H1 (cell line): ENCODE results near the gene SEMA6A. TPM values are rescaled to one million over a fixed set of nuclear protein-coding genes. Genes with fewer than 3 reads are reported as not detected.

Experiments used
- CTCF ChIA-PET: fragments of 300-600 bp; sonication (Branson Sonifier 250); formaldehyde crosslinking; loops from one replicate; lab custom pipeline; 2021; ENCODE audit not compliant: partially characterized antibody; lab: Charles Lee
- POLR2A ChIA-PET: fragments of 300-600 bp; sonication (Branson Sonifier 250); formaldehyde crosslinking; loops from one replicate; lab custom pipeline; 2021; ENCODE audit warnings: inconsistent platforms; ENCODE audit not compliant: partially characterized antibody; lab: Charles Lee
- DNase-seq, 2 experiments: peaks; one replicate each; pipeline versions ENCODE4 v3.0.0 to v3.0.0-alpha.2; 2010 to 2022; ENCODE audit warnings: low spot score in 2 of 2, low read depth in 1 of 2, mixed read lengths in 1 of 2
- FAIRE-seq: peaks from 2 replicates; lab custom pipeline; 2011; peaks lifted over from hg19 to GRCh38; lab: Jason Lieb, UNC
- H2AFZ ChIP-seq: 2 replicates; pipeline ENCODE4 v1.8.1; 2012; ENCODE audit warnings: low read length, inconsistent platforms
- H2AK5ac ChIP-seq: 2 replicates; pipeline ENCODE4 v1.6.1; 2013; ENCODE audit warnings: low read depth, low read length
- H2BK120ac ChIP-seq: replicated peaks from 2 replicates; pipeline ENCODE3; 2013; ENCODE audit warnings: low read depth, low read length, inconsistent platforms
- H2BK12ac ChIP-seq: 2 replicates; pipeline ENCODE4 v1.6.1; 2013; ENCODE audit warnings: low read depth, low read length
- H2BK15ac ChIP-seq: 2 replicates; pipeline ENCODE4 v1.6.1; 2013; ENCODE audit warnings: low read length
- H2BK20ac ChIP-seq: 2 replicates; pipeline ENCODE4 v1.6.1; 2013; ENCODE audit warnings: low read length
- H2BK5ac ChIP-seq: 2 replicates; pipeline ENCODE4 v1.6.1; 2013; ENCODE audit warnings: low read depth, low read length
- H3K14ac ChIP-seq: 2 replicates; pipeline ENCODE4 v1.6.1; 2013; ENCODE audit warnings: inconsistent platforms; ENCODE audit not compliant: insufficient read length
- H3K18ac ChIP-seq: 2 replicates; pipeline ENCODE4 v1.6.1; 2013; ENCODE audit warnings: low read length; ENCODE audit errors: extremely low read depth
- H3K23ac ChIP-seq: 2 replicates; pipeline ENCODE4 v1.6.1; 2013; ENCODE audit warnings: inconsistent platforms; ENCODE audit not compliant: insufficient read length
- H3K23me2 ChIP-seq: 2 replicates; pipeline ENCODE4 v1.6.1; 2013; ENCODE audit warnings: low read depth, low read length
- H3K27ac ChIP-seq: 2 replicates; pipeline ENCODE4 v1.6.1; 2011; ENCODE audit warnings: low read depth, low read length, inconsistent platforms
- H3K27me3 ChIP-seq, 4 experiments: replicated peaks in 1 of 4; 1 replicate in 1 of 4; 2 replicates in 3 of 4; pipeline versions ENCODE4 v1.6.1 to v1.8.1; 2011 to 2013; ENCODE audit warnings: low read length in 3 of 4, mild to moderate bottlenecking in 3 of 4, inconsistent platforms in 2 of 4, mixed read lengths in 2 of 4, moderate library complexity in 1 of 4; ENCODE audit not compliant: control insufficient read depth in 3 of 4, insufficient read depth in 3 of 4; ENCODE audit errors: extremely low read depth in 1 of 4
- H3K36me3 ChIP-seq, 4 experiments: 2 replicates each; pipeline versions ENCODE4 v1.6.1 to v1.8.1; 2011 to 2013; ENCODE audit warnings: mild to moderate bottlenecking in 4 of 4, low read length in 3 of 4, moderate library complexity in 2 of 4, control low read depth in 1 of 4, inconsistent platforms in 1 of 4; ENCODE audit not compliant: insufficient read depth in 4 of 4, control insufficient read depth in 2 of 4
- H3K4ac ChIP-seq: replicated peaks from 2 replicates; pipeline ENCODE3; 2013; ENCODE audit warnings: low read length, low read depth, mixed read lengths, inconsistent platforms; ENCODE audit not compliant: insufficient read length
- H3K4me1 ChIP-seq, 4 experiments: replicated peaks in 1 of 4; 1 replicate in 1 of 4; 2 replicates in 3 of 4; pipeline versions ENCODE4 v1.6.1 to v1.8.1; 2011 to 2013; ENCODE audit warnings: low read length in 3 of 4, inconsistent platforms in 2 of 4, mixed read lengths in 1 of 4; ENCODE audit not compliant: insufficient read depth in 4 of 4, control insufficient read depth in 3 of 4
- H3K4me2 ChIP-seq, 2 experiments: 2 replicates each; pipeline versions ENCODE4 v1.6.1 to v1.8.1; 2011 to 2013; ENCODE audit warnings: low read depth in 2 of 2, low read length in 2 of 2, control low read depth in 1 of 2, inconsistent platforms in 1 of 2, mild to moderate bottlenecking in 1 of 2; ENCODE audit not compliant: insufficient read depth in 1 of 2
- H3K4me3 ChIP-seq, 4 experiments: fragments of 200-600, 300-600 bp in 1 of 4; sonication (generic), shearing (Covaris generic), sonication (Bioruptor Twin) in 1 of 4; 2 replicates each; pipeline versions ENCODE4 v1.5.1 to v1.8.1; 2011 to 2016; ENCODE audit warnings: low read length in 4 of 4, low read depth in 3 of 4, control low read depth in 2 of 4, inconsistent platforms in 2 of 4, mild to moderate bottlenecking in 2 of 4, mixed read lengths in 1 of 4, moderate library complexity in 1 of 4; ENCODE audit not compliant: insufficient read depth in 2 of 4; ENCODE audit errors: extremely low read depth in 1 of 4
- H3K56ac ChIP-seq: replicated peaks from 2 replicates; pipeline ENCODE3; 2013; ENCODE audit warnings: low read depth, mild to moderate bottlenecking, mixed read lengths, low read length, inconsistent platforms; ENCODE audit not compliant: insufficient read length
- H3K79me1 ChIP-seq: 2 replicates; pipeline ENCODE4 v1.6.1; 2013; ENCODE audit warnings: low read depth, low read length, control low read depth
- H3K79me2 ChIP-seq, 2 experiments: 2 replicates each; pipeline versions ENCODE4 v1.6.1 to v1.8.1; 2012 to 2013; ENCODE audit warnings: low read length in 2 of 2, mild to moderate bottlenecking in 2 of 2, inconsistent platforms in 1 of 2; ENCODE audit not compliant: insufficient read depth in 2 of 2, control insufficient read depth in 1 of 2
- H3K9ac ChIP-seq, 4 experiments: replicated peaks in 1 of 4; 1 replicate in 1 of 4; 2 replicates in 3 of 4; pipeline versions ENCODE4 v1.6.1 to v1.8.1; 2011 to 2013; ENCODE audit warnings: low read depth in 3 of 4, low read length in 3 of 4, control low read depth in 2 of 4, mild to moderate bottlenecking in 2 of 4, moderate library complexity in 2 of 4, inconsistent platforms in 1 of 4; ENCODE audit errors: extremely low read depth in 1 of 4
- H3K9me3 ChIP-seq, 2 experiments: 2 replicates each; pipeline versions ENCODE4 v1.6.1 to v1.8.1; 2012 to 2013; ENCODE audit warnings: mild to moderate bottlenecking in 2 of 2, moderate library complexity in 2 of 2, control low read depth in 1 of 2, inconsistent platforms in 1 of 2, low read depth in 1 of 2, low read length in 1 of 2, mixed read lengths in 1 of 2; ENCODE audit not compliant: insufficient read depth in 2 of 2
- H4K20me1 ChIP-seq, 2 experiments: replicated peaks in 1 of 2; 2 replicates each; pipeline versions ENCODE3 to v1.8.1; 2011 to 2013; ENCODE audit warnings: inconsistent platforms in 2 of 2, low read length in 2 of 2, mild to moderate bottlenecking in 1 of 2; ENCODE audit not compliant: insufficient read depth in 2 of 2, control insufficient read depth in 1 of 2
- H4K5ac ChIP-seq: 2 replicates; pipeline ENCODE4 v1.6.1; 2013; ENCODE audit warnings: low read length, low read depth, mixed read lengths, inconsistent platforms; ENCODE audit not compliant: insufficient read length
- H4K8ac ChIP-seq: 2 replicates; pipeline ENCODE4 v1.8.0; 2013; ENCODE audit warnings: mild to moderate bottlenecking, moderate library complexity, low read length, inconsistent platforms; ENCODE audit not compliant: insufficient read depth; ENCODE audit errors: extremely low read depth
- H4K91ac ChIP-seq: replicated peaks from 2 replicates; pipeline ENCODE3; 2013; ENCODE audit warnings: low read length, mixed read lengths, inconsistent platforms; ENCODE audit not compliant: insufficient read length
- SIX5 ChIP-seq: IDR thresholded peaks from 2 replicates; pipeline ENCODE4 v1.6.1; 2011; ENCODE audit warnings: mild to moderate bottlenecking, low read depth, low read length
- SUZ12 ChIP-seq: fragments of 200-600 bp; sonication (generic); IDR thresholded peaks from 2 replicates; pipeline ENCODE4 v1.6.1; 2012; ENCODE audit warnings: mild to moderate bottlenecking, inconsistent platforms, low read length, moderate library complexity, mixed read lengths
- TCF12 ChIP-seq: IDR thresholded peaks from 2 replicates; pipeline ENCODE4 v1.6.1; 2011; ENCODE audit warnings: low read depth, mild to moderate bottlenecking, low read length
- USF2 ChIP-seq: IDR thresholded peaks from 2 replicates; pipeline ENCODE4 v1.6.1; 2011; ENCODE audit warnings: low read length, improper control_type of control experiment
- ZNF274 ChIP-seq: IDR thresholded peaks from 2 replicates; pipeline ENCODE4 v1.7.0; 2012; ENCODE audit warnings: low read length, borderline replicate concordance; ENCODE audit errors: extremely low read depth
- WGBS, 2 experiments: shearing (Covaris generic) in 1 of 2; methylation state at CpG; one replicate each; pipeline versions ENCODE4 v1.1.6 to v1.1.7; 2013 to 2015; ENCODE audit warnings: low lambda C conversion rate in 2 of 2, mixed read lengths in 2 of 2, inconsistent platforms in 1 of 2, low coverage in 1 of 2, missing lambda C conversion rate in 1 of 2; ENCODE audit not compliant: insufficient replicate concordance in 2 of 2, insufficient coverage in 1 of 2, insufficient read length in 1 of 2; ENCODE audit errors: extremely low coverage in 1 of 2, missing lambda C conversion rate in 1 of 2; 5-methylcytosine and 5-hydroxymethylcytosine counted together
- polyA plus RNA-seq, 7 experiments: library from polyadenylated mRNA; depleted of rRNA in 3 of 7; stranded (reverse) in 5 of 7; unstranded in 2 of 7; fragments of >200 nt in 5 of 7; fragments of 200-250 nt in 2 of 7; gene quantifications; 1 replicate in 5 of 7; 2 replicates in 1 of 7; 4 replicates in 1 of 7; pipeline versions ENCODE4 v1.2.1 to v1.2.3, GENCODE V29; 2011 to 2013; ENCODE audit warnings: missing spikeins in 2 of 7, mixed read lengths in 2 of 7
- total RNA-seq: library from RNA; stranded (reverse); fragmentation: NEBNext Ultra II Directional; extraction: Animal tissue kit (Norgen Biotek cat#: 25700); gene quantifications from 2 replicates; pipeline ENCODE4 v1.2.1, GENCODE V29; 2021

Gene SEMA6A
- total and polyA plus RNA-seq, 2 of the 8 experiments (the other 6 are each of a cell fraction or from before 2014, with no cell fraction given) = 78.3 to 277 TPM

- POLR2A ChIA-PET = interaction anchor here (1.7 kb wide), 1 partner anchor 10 kb away, joined by 9 read pairs; the partner anchor contains the start of gene SEMA6A
- Histone ChIP-seq H2BK12ac (no peak overlapping the region), H3K4ac (no peak overlapping the region), H3K14ac (no peak overlapping the region), H3K9ac (no peak overlapping the region), H3K36me3 (no peaks in the 10 kb centered on the region), H3K4me1 (no peaks in the 10 kb centered on the region), H2BK20ac (no peak overlapping the region), H3K79me2 (no peaks in the 10 kb centered on the region), H3K27me3 (no peaks in the 10 kb centered on the region; a peak in 2 of 7 replicates), H4K91ac (no peak overlapping the region), H3K27ac (no peak overlapping the region), H4K20me1 (no peaks in the 10 kb centered on the region), H3K4me3 (no peak overlapping the region), H4K5ac (no peak overlapping the region), H2AFZ (no peak overlapping the region), H3K9me3 (no peaks in the 10 kb centered on the region), H3K18ac (no peak overlapping the region), H3K4me2 (no peak overlapping the region), H3K56ac (no peak overlapping the region), H2AK5ac (no peak overlapping the region), H3K23me2 (no peaks in the 10 kb centered on the region), H2BK5ac (no peak overlapping the region), H2BK15ac (no peak overlapping the region), H3K79me1 (no peaks in the 10 kb centered on the region), H4K8ac (no peak overlapping the region), H3K23ac (no peak overlapping the region), H2BK120ac (no peak overlapping the region)
- CTCF ChIA-PET = interaction anchor here (1.6 kb wide), 1 partner anchor 12 kb away, joined by 3 read pairs; no protein-coding TSS in a partner anchor
- no peak for TF ChIP-seq SIX5
- TF ChIP-seq USF2 = no peak
- TF ChIP-seq ZNF274 = no peak
- no peak for TF ChIP-seq TCF12
- TF ChIP-seq SUZ12 = no peak
- DNase-seq (no peak), FAIRE-seq (no peak)
- 92% methylated on average over 3 of the region's 3 CpGs; no CpG with 5 or more reads in 1 of the 2 experiments for WGBS, 2 experiments
These were observed 10.6 kb upstream of the SEMA6A start for GRCh38 chr5:116585227-116585626.
